HEK293T (cell line): ENCODE data around the gene FUT3.

Source experiments
- ARNT ChIP-seq: fragments of 450-650 bp; IDR thresholded peaks from 2 replicates; pipeline ENCODE4 v1.6.1; 2017; ENCODE audit warnings: mild to moderate bottlenecking
- BHLHE40 ChIP-seq: fragments of 450-650 bp; IDR thresholded peaks from 2 replicates; pipeline ENCODE4 v1.6.1; 2016; ENCODE audit warnings: mild to moderate bottlenecking, moderate library complexity, borderline replicate concordance
- CTBP1 ChIP-seq: fragments of 450-650 bp; IDR thresholded peaks from 2 replicates; pipeline ENCODE4 v1.6.1; 2016; ENCODE audit warnings: borderline replicate concordance
- FOXA1 ChIP-seq: fragments of 450-650 bp; IDR thresholded peaks from 2 replicates; pipeline ENCODE4 v1.6.1; 2016; ENCODE audit warnings: mild to moderate bottlenecking
- FOXK2 ChIP-seq: fragments of 450-650 bp; IDR thresholded peaks from 2 replicates; pipeline ENCODE4 v1.6.1; 2016; ENCODE audit warnings: mild to moderate bottlenecking
- FOXM1 ChIP-seq: fragments of 450-650 bp; IDR thresholded peaks from 2 replicates; pipeline ENCODE4 v1.6.1; 2017; ENCODE audit warnings: mild to moderate bottlenecking, borderline replicate concordance
- HDGF ChIP-seq: fragments of 450-650 bp; IDR thresholded peaks from 2 replicates; pipeline ENCODE4 v1.6.1; 2017; ENCODE audit warnings: antibody characterized with exemption, borderline replicate concordance
- L3MBTL2 ChIP-seq: fragments of 450-650 bp; conservative IDR thresholded peaks from 2 replicates; pipeline ENCODE4 v1.6.1; 2016; ENCODE audit warnings: mild to moderate bottlenecking
- LEF1 ChIP-seq: fragments of 450-650 bp; IDR thresholded peaks from 2 replicates; pipeline ENCODE4 v1.6.1; 2017; ENCODE audit warnings: mild to moderate bottlenecking, borderline replicate concordance
- NFRKB ChIP-seq: fragments of 450-650 bp; IDR thresholded peaks from 2 replicates; pipeline ENCODE4 v1.6.1; 2016; ENCODE audit warnings: mild to moderate bottlenecking, moderate library complexity
- SP1 ChIP-seq: fragments of 450-650 bp; IDR thresholded peaks from 2 replicates; pipeline ENCODE4 v1.6.1; 2017
- SUZ12 ChIP-seq: fragments of 450-650 bp; IDR thresholded peaks from 2 replicates; pipeline ENCODE4 v1.6.1; 2016; ENCODE audit warnings: mild to moderate bottlenecking
- TARDBP ChIP-seq: fragments of 450-650 bp; IDR thresholded peaks from 2 replicates; pipeline ENCODE4 v1.6.1; 2016
- ZNF384 ChIP-seq: fragments of 450-650 bp; IDR thresholded peaks from 2 replicates; pipeline ENCODE4 v1.6.1; 2016

- TF ChIP-seq LEF1, result no peak
- no peak for TF ChIP-seq NFRKB
- TF ChIP-seq FOXM1, result no peak
- no peak for TF ChIP-seq FOXA1
- TF ChIP-seq L3MBTL2, result no peak
- TF ChIP-seq ARNT, result no peak
- TF ChIP-seq BHLHE40, result no peak
- TF ChIP-seq SP1, result no peak
- TF ChIP-seq TARDBP, result no peak
- TF ChIP-seq HDGF, result no peak
- TF ChIP-seq FOXK2, result no peak
- TF ChIP-seq ZNF384, result no peak
- no peak for TF ChIP-seq SUZ12
- no peak for TF ChIP-seq CTBP1
These were observed 22.5 kb upstream of the FUT3 start for GRCh38 chr19:5873617-5874199.
